Activated T-helper 17 cell treated with anti-CD3 and anti-CD28 coated beads, Interleukin-2, amount 50 U/mL, for 72 hours (primary cell): ENCODE results near the gene SLC35F3. TPM values are rescaled to one million over a fixed set of nuclear protein-coding genes. Genes with fewer than 3 reads are reported as not detected.
"Not testable (repeated sequence)": the region's sequence is repeated elsewhere in the genome, so short reads cannot be mapped to it uniquely, and the experiment has no call there.

Source experiments
- ATAC-seq: fragments of 150-1000 bp; cut with Tn5 transposase; replicated peaks from 2 replicates; pipeline ENCODE4 v1.10.0; 2021; ENCODE audit warnings: mild to moderate bottlenecking, moderate library complexity
- H3K27ac Mint-ChIP-seq: one replicate; pipeline ENCODE4 v1.8.0; 2022; ENCODE audit warnings: mixed read lengths
- H3K27me3 Mint-ChIP-seq: one replicate; pipeline ENCODE4 v1.8.0; 2022; ENCODE audit warnings: mixed read lengths
- H3K36me3 Mint-ChIP-seq: one replicate; pipeline ENCODE4 v1.8.0; 2022; ENCODE audit warnings: low read depth, mild to moderate bottlenecking, mixed read lengths
- H3K4me1 Mint-ChIP-seq: one replicate; pipeline ENCODE4 v1.8.0; 2022; ENCODE audit warnings: mixed read lengths
- H3K4me3 Mint-ChIP-seq: one replicate; pipeline ENCODE4 v1.8.0; 2022; ENCODE audit warnings: mild to moderate bottlenecking, mixed read lengths
- H3K9me3 Mint-ChIP-seq: one replicate; pipeline ENCODE4 v1.8.0; 2022; ENCODE audit warnings: mixed read lengths
- total RNA-seq, 2 donors: library from RNA; stranded (reverse); gene quantifications; one replicate each; pipeline ENCODE4 v1.2.3, GENCODE V29; 2022

Gene SLC35F3
- total RNA-seq, 2 donors from 2014 or later: 0.13 to 1.5 TPM

DNA sequence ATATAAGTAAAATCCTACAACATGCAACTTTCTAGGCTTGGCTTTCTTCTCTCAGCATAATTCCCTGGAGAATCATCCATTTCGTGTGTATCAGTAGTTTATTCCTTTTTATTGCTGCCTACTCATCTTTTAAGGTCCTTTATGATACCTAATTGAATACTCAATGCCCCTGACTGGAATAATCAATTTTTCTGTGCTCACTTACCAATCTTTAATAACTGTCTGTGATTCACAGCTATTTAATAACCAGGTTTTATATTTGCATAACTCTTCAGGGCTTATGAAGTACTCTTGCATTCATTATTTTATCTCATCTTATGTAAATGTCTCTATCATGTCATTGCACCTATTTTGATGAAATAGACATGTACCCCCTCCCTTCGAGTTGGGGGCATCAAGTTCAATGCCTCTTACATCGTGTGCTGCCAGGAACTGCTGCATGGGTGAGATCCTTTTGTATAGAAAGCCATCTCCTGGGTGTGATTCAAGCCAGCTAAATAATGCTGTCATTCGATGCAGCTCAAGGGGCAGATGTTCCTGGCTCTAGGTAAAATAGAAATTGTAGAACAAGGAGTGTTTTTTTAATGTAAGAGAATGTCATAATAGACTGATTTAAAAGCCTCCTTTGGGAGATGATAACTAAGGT lies 222.7 kb downstream of the SLC35F3 start:
- H3K36me3 Mint-ChIP-seq: no peaks in the 10 kb centered on the region
- H3K4me1 Mint-ChIP-seq: no peaks in the 10 kb centered on the region
- no peak for ATAC-seq
- no peak overlapping the region for H3K27ac Mint-ChIP-seq
- peaks cover 26% of the 10 kb centered on the region for H3K27me3 Mint-ChIP-seq
- H3K4me3 Mint-ChIP-seq: no peak overlapping the region
- no peaks in the 10 kb centered on the region for H3K9me3 Mint-ChIP-seq

DNA sequence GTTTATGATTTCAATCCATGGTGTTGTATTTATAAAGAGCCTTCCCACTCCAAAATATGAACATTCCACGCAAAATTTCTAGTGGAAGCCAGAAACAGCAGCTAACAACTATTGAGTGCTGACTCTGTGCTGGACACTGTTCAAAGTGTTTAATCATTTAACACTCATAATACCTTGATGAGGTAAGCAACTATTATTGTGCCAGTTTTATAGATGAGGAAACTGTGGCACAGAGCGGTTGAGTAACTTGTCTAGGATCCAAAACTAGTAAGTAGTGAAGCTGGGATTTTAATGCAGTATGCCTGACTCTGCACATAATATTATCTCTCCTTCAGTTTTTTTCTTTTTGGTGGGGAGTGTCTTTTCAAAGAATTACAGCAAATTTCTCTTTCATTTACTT lies 228.3 kb downstream of the SLC35F3 start:
- no peak for ATAC-seq
- Mint-ChIP-seq H3K9me3 (no peaks in the 10 kb centered on the region), H3K36me3 (no peaks in the 10 kb centered on the region), H3K27ac (no peak overlapping the region), H3K4me3 (no peak overlapping the region), H3K27me3 (peaks cover 17% of the 10 kb centered on the region), H3K4me1 (no peaks in the 10 kb centered on the region)

DNA sequence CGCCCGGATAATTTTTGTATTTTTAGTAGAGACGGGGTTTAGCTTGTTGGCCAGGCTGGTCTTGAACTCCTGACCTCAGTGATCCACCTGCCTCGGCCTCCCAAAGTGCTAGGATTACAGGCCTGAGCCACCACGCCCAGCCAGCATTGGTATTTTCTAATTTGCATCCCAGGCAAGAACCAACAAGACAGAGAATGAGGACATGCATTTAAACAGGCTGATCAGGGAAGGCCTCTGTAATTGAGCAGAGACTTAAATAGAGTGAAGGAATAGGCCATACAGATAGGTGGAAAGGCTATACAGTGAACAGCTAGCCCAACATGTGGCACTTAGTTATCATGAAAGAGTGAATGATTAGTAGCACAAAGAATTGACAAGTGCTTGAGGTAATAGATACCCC lies 230.4 kb downstream of the SLC35F3 start:
- peaks cover 14% of the 10 kb centered on the region for H3K27me3 Mint-ChIP-seq
- H3K27ac Mint-ChIP-seq: no peak overlapping the region
- no peaks in the 10 kb centered on the region for H3K4me1 Mint-ChIP-seq
- ATAC-seq: no peak
- no peaks in the 10 kb centered on the region for H3K9me3 Mint-ChIP-seq
- H3K36me3 Mint-ChIP-seq: no peaks in the 10 kb centered on the region
- H3K4me3 Mint-ChIP-seq: no peak overlapping the region

DNA sequence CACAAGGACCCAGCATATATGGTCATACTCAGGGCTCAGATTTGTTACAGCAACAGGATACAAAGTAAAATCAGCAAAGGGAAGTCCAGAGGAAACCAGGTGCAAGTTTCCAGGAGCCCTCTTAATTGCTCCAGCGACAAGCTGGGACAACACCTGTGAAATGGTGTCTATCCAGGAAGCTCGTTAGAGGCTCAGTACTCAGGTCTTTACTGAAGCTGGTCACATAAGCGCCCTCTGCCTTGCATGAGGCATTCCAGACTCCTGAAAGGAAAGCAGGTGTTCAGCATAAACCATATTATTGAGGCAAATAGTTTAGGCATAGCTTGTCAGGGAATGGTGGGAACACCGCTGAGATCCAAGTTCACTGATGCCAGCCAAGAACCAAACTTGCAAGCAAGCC lies 231.0 kb downstream of the SLC35F3 start:
- Mint-ChIP-seq H3K9me3 (no peaks in the 10 kb centered on the region), H3K4me1 (no peaks in the 10 kb centered on the region), H3K27me3 (peaks cover 14% of the 10 kb centered on the region), H3K27ac (no peak overlapping the region), H3K4me3 (no peak overlapping the region), H3K36me3 (no peaks in the 10 kb centered on the region)
- ATAC-seq: no peak

DNA sequence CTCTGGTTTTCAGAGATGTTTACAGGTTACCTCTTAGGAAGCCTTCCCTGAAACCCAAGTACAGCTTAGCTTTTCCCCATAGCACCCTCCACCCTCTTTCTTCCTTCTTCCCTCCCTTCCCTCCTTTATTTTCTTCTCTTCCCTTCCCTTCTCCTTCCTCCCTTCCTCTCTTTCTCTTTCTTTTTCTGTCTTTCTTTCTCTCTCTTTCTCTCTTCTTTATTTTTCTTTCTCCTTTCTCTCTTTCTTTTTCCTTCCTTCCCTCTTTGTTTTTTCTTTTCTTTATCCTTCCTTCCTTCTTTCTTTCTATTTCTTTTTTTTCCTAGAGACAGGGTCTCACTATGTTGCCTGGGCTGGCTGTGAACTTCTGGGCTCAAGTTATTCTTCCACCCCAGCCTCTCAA lies 231.6 kb downstream of the SLC35F3 start:
- no peak overlapping the region for H3K4me3 Mint-ChIP-seq
- H3K27ac Mint-ChIP-seq: peak overlapping the region; percentile 4
- H3K36me3 Mint-ChIP-seq: no peaks in the 10 kb centered on the region

DNA sequence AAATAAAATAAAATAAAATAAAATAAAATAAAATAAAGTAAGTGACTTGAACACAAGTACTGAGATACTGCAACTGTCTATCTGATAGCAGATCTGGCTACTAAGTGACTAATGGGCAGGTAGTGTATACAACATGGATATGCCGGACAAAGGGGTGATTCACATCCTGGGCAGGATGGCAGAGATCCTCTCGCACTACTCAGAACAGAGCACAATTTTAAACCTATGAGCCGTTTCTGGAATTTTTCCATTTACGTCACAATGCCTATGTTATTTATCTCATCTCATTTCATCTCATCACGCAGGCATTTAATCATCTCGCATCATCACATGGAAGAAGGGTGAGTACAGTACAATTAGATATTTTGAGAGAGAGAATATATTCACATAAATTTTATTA lies 235.5 kb downstream of the SLC35F3 start:
- H3K36me3 Mint-ChIP-seq: no peaks in the 10 kb centered on the region
- H3K9me3 Mint-ChIP-seq: no peaks in the 10 kb centered on the region
- no peak overlapping the region for H3K27ac Mint-ChIP-seq
- H3K4me3 Mint-ChIP-seq: no peak overlapping the region
- H3K27me3 Mint-ChIP-seq: peaks cover 29% of the 10 kb centered on the region
- ATAC-seq: no peak
- no peaks in the 10 kb centered on the region for H3K4me1 Mint-ChIP-seq

More for the DNA sequence above, 231.6 kb downstream of the SLC35F3 start:
- Mint-ChIP-seq H3K4me1 (no peaks in the 10 kb centered on the region), H3K27me3 (peaks cover 14% of the 10 kb centered on the region), H3K9me3 (no peaks in the 10 kb centered on the region)
- ATAC-seq: no peak

DNA sequence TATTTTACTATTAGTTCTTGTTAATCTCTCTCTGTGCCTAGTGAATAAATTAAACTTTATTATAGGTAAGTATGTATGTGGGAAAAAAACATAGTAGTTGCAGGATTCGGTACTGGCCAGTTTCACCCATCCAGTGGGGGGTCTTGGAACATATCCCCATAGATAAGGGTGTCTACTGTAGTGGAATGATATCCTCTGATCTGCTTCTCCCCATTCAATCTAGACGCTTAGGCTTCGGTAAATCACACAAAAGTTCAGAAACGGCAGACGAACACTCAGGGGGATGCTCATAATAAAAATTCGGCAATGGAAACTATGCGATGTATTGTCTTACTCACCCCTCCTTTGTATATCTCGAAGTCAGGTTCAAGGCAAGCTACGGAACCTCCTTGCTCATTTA lies 235.9 kb downstream of the SLC35F3 start:
- H3K4me1 Mint-ChIP-seq: no peaks in the 10 kb centered on the region
- ATAC-seq: no peak
- no peak overlapping the region for H3K4me3 Mint-ChIP-seq
- H3K27me3 Mint-ChIP-seq: peaks cover 30% of the 10 kb centered on the region
- no peaks in the 10 kb centered on the region for H3K36me3 Mint-ChIP-seq
- no peaks in the 10 kb centered on the region for H3K9me3 Mint-ChIP-seq
- no peak overlapping the region for H3K27ac Mint-ChIP-seq

DNA sequence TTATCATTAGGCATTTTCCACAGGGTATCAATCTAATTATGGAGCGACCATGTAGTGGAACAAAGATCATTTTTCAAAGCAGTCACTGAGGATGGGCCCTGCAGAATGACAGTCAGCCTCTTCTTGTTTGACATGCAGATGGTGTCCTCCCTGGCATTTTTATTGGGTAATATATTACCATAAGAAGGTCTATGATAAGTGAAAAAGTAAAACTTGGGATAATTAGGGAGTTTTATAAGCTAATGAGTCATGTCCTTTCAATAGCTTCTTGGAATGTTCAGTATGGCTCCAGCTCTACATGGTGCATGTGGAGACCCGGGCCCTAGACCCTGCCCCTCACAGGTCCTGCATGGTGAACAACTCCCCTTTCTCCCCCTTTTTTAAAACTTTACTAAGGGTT lies 236.5 kb downstream of the SLC35F3 start:
- no peaks in the 10 kb centered on the region for H3K9me3 Mint-ChIP-seq
- no peak overlapping the region for H3K27ac Mint-ChIP-seq
- no peaks in the 10 kb centered on the region for H3K4me1 Mint-ChIP-seq
- H3K27me3 Mint-ChIP-seq: peaks cover 30% of the 10 kb centered on the region
- no peak for ATAC-seq
- H3K4me3 Mint-ChIP-seq: no peak overlapping the region
- H3K36me3 Mint-ChIP-seq: no peaks in the 10 kb centered on the region

DNA sequence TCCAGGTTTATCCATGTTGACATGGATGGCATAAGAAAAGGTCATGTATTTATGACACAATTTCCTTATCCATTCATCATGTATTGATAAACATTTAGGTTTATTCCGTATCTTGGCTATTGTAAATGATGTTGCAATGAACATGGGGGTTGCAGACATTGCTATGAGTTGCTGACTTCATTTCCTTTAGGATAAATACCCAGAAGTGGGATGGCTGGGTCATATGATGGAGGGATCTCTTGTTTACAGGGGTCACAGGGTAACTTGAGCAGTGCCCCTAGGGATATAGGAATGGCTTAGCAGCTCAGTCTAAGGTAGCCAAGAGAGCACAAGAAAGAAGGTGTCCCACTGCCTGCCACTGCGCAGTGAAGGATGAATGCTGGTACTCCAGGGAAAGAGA lies 239.2 kb downstream of the SLC35F3 start:
- H3K9me3 Mint-ChIP-seq: no peaks in the 10 kb centered on the region
- no peaks in the 10 kb centered on the region for H3K36me3 Mint-ChIP-seq
- H3K4me1 Mint-ChIP-seq: peaks cover 5% of the 10 kb centered on the region
- H3K27me3 Mint-ChIP-seq: peaks cover 35% of the 10 kb centered on the region
- no peak for ATAC-seq
- no peak overlapping the region for H3K4me3 Mint-ChIP-seq
- no peak overlapping the region for H3K27ac Mint-ChIP-seq

DNA sequence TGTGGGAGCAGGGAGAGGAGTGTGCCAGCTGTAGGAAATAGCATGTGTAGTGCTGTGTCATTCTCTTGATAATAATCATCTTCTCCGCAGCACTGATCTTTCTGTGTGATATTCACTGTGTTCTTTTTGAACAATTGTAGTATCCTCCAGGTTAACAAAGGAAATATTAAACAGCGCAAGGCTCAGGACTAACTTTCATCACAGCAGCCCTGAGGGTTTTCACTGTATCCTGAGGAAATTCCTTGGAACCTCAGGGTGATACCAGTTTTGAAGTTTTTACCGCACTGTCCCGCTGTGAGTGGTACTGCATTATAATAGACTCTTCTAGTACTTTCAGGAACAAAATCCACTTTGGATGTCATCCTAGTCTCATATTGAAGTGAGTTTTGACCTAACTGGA lies 240.4 kb downstream of the SLC35F3 start:
- H3K4me3 Mint-ChIP-seq: no peak overlapping the region
- H3K27ac Mint-ChIP-seq: no peak overlapping the region
- ATAC-seq: no peak
- peaks cover 7% of the 10 kb centered on the region for H3K4me1 Mint-ChIP-seq
- no peaks in the 10 kb centered on the region for H3K9me3 Mint-ChIP-seq
- H3K36me3 Mint-ChIP-seq: no peaks in the 10 kb centered on the region
- H3K27me3 Mint-ChIP-seq: peaks cover 45% of the 10 kb centered on the region

DNA sequence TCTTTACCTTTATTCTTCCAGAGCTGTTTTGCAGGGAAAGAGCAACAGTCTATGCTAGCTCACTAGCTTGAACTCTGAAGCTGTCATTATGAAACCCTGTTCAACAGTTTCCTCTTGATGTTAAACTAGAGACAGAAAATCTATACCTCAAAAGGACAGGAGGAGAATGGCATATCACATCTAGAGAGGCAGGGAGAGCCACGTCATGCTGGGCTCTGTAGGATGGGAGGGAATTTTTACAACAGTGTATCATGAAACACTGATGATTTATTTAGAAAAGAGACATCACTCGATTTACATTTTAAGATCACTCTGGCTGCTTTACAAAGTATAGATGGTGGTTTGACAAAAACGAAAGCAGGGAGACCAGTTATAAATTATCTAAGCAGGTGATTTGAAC lies 243.9 kb downstream of the SLC35F3 start:
- Mint-ChIP-seq H3K27me3 (peaks cover 62% of the 10 kb centered on the region), H3K4me3 (peak overlapping the region; percentile 38), H3K36me3 (no peaks in the 10 kb centered on the region), H3K9me3 (no peaks in the 10 kb centered on the region), H3K4me1 (peaks cover 7% of the 10 kb centered on the region), H3K27ac (peak overlapping the region; percentile 68)
- ATAC-seq: peak; percentile 84

DNA sequence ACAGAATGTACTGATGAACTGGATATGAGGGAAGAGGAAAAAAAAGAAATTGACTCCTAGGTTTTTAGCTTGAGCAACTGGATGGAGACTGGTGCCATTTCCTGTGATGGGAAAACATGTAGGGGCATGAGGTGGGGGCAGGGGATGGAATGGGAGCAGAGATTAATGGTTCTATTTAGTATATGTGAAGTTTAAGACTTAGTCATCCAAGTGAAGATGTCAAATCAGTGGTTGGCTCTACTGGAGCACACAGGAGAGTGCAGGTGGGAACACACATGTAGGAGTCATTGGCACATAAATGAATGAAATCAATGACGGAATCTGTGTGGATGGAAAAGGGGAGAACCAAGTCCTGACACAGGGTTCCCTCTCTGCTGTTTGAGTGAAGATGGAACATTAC lies 244.3 kb downstream of the SLC35F3 start:
- H3K9me3 Mint-ChIP-seq: no peaks in the 10 kb centered on the region
- peak overlapping the region; percentile 38 for H3K4me3 Mint-ChIP-seq
- peak; percentile 9 for ATAC-seq
- peaks cover 58% of the 10 kb centered on the region for H3K27me3 Mint-ChIP-seq
- no peaks in the 10 kb centered on the region for H3K36me3 Mint-ChIP-seq
- peak overlapping the region; percentile 68 for H3K27ac Mint-ChIP-seq
- peaks cover 7% of the 10 kb centered on the region for H3K4me1 Mint-ChIP-seq

DNA sequence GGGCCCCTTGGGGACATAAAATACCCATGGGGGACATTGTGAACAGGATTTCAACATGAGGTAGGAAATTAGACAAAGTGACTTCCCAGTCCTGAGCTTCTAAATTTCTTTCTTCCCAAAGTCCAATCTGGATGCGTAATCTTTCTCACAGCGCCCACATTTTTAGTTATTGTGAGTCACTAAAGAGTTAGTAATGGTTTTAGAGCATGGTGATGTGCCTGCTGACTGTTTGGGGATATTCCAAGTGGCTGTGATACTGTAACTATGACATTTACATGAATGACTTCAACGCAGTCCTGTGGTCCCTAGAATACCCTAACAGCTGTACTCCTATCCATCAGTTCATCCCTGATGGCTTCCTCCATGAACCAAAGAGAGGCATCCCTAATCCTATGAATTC lies 244.7 kb downstream of the SLC35F3 start:
- Mint-ChIP-seq H3K4me1 (peaks cover 7% of the 10 kb centered on the region), H3K4me3 (no peak overlapping the region), H3K9me3 (no peaks in the 10 kb centered on the region), H3K36me3 (no peaks in the 10 kb centered on the region), H3K27ac (no peak overlapping the region), H3K27me3 (peaks cover 57% of the 10 kb centered on the region)
- peak; percentile 77 for ATAC-seq

DNA sequence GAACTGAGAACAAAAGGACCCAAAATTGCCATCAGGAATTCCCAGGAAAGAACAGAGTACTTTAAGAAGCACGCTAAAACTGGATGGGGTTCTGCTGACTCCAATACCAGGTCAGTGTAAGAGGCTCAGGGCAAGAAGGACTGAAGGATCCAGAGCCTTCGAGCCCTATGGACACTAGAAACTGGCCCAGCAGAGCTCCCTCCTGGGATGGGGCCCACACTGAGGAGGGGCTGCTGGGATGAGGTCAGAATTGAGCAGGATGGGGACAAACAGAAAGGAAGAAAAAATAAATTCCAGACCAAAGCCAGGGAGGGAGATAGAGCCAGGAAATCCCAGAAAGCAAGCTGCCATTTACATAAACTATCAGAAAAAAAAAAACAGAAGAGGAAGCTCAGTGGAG lies 246.4 kb downstream of the SLC35F3 start:
- no peak for ATAC-seq
- Mint-ChIP-seq H3K27ac (peak overlapping the region; percentile 19), H3K4me3 (no peak overlapping the region), H3K4me1 (peaks cover 7% of the 10 kb centered on the region), H3K36me3 (no peaks in the 10 kb centered on the region), H3K9me3 (no peaks in the 10 kb centered on the region), H3K27me3 (peaks cover 50% of the 10 kb centered on the region)

DNA sequence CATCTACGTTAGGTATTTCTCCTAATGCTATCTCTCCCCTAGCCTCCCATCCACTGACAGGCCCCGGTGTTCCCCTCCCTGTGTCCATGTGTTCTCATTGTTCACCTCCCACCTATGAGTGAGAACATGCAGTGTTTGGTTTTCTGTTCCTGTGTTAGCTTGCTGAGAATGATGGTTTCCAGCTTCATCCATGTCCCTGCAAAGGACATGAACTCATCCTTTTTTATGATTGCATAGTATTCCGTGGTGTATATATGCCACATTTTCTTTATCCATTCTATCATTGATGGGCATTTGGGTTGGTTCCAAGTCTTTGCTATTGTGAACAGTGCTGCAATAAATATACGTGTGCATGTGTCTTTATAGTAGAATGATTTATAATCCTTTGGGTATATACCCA lies 247.9 kb downstream of the SLC35F3 start:
- peaks cover 49% of the 10 kb centered on the region for H3K27me3 Mint-ChIP-seq
- H3K36me3 Mint-ChIP-seq, H3K4me1 Mint-ChIP-seq, H3K9me3 Mint-ChIP-seq, H3K27ac Mint-ChIP-seq, H3K4me3 Mint-ChIP-seq, ATAC-seq: not testable (repeated sequence)
